ENCODE results near the gene SHISA3.

The SHISA3 gene

DNA sequence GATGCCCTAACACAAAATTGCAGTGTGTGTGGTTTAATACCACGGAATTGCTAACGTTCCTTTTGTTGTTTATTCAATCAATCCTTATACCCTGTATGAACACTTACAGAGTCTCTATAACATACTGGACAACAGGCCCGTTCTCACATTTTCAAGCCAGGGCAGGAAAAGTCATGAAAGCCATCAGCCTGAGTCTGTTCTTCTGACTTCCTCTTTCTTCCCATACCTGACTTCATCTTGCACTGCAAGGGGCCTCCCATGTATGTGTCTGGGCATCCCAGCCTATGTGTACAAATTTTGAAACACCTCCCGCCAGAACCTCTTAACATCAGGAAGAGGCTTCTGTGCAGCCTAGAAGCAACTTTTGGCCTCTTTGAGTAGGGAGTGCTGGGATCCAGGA lies 4.9 kb upstream of the SHISA3 start:
- DNase-seq: no peak

DNA sequence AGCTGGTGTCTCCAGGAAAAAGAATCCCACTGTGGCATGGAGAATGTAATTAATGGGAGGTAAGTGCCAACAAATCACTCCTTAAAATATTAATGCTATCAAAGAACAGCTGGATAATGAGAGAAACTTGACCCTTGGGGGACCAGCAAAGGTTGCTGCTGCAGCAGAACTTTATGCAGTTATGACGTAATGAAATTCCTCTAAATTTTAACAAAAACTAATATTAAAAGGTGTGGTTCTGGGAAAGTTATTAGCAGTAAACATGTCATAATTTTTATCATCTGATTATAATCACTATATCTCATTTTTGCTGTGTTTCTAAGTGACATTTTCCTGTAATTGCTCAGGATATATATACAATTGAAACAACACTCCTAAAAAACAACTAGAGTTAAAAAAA lies 1.7 kb upstream of the SHISA3 start:
- no peak for DNase-seq

DNA sequence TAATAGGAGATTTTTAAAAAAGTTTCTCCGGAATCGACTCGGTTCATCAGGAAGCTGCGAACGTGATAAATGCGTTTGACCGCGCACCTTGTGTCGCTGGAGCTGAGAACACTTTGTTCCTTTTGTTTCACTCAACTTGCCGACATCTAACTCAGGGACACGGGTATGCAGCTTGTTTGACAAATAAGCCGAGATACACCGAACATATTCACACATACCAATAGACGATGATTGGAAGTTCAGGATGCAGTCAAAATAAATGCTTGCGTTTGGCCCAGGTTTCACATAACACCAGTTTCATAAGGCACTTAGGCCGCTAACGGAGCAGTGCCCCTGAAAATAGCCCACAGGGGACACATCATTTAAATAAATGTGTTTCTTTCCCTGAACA lies 932 bp upstream of the SHISA3 start:
- no peak for DNase-seq

DNA sequence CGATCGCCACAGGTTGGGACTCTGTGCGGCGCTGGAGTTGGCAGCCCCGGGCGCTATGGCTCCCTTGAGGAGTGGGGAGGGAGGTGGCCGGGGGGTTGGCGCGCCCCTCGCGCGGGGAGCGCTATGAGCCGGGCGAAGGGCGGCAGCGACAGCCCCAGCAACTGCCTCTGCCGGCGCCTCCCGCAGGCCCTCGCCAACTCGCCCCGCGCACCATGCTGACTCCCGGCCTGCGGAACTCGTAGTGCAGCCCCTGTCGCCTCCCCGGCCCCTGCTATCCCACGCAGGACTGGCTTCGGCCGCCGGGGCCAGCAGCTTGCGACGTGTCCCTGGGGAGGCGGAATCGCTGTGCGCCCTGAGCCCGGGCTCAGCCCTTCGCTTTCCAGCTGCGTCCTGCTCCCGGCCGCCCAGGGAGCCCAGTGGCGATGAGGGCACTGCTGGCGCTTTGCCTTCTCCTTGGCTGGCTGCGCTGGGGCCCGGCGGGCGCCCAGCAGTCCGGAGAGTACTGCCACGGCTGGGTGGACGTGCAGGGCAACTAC lies 415 bp downstream of the SHISA3 start:
- no peak for DNase-seq

DNA sequence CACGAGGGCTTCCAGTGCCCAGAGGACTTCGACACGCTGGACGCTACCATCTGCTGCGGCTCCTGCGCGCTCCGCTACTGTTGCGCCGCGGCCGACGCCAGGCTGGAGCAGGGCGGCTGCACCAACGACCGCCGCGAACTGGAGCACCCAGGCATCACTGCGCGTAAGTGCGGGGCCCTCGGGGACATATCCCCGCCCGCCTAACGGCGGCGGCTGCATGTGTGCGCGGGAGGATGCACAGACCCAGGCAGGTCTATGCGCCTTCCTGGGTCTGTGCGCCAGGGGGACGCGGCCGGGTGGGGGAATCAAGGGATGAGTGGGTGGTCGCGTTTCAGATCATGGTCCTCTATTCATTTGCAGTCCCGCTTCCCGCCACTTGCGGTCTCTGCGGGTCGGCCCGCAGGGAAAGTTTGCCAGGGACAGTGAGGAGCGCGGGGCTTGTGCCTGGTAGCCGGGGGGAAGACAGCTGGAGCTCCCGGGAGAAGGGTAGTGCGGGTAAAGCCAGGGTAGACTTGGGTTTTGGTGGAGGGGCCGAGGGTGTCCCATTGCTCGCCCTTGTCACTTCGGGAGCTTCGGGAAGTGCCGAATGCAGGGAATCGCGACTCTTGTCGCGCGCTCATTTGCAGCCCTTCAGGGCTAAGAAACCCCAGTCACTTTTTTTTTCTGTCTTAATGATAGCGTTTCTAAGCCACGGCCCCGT lies 1.0 kb downstream of the SHISA3 start:
- no peak for DNase-seq

DNA sequence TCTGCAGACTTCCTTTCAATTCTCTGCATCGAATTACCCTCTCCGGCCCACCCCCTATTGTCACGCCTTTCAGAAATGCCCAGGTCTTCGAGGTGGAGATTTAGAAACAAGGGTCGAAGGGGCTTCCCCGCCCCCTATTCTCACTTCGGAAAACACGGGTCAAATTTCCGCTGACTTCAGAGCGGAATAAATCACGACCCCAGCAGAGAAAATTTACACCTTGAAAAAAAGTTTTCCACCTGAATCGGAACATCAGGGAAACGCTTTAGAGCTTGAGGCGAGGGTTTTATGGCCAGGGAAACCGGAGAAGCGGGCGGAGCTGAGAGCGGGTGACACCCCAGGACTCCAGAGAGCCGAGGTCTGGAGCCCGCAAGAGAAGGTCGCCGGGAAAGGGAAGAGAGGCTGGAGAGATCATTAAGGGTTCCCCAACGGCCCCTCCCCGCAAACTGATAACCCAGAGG lies 1.6 kb downstream of the SHISA3 start:
- no peak for DNase-seq

DNA sequence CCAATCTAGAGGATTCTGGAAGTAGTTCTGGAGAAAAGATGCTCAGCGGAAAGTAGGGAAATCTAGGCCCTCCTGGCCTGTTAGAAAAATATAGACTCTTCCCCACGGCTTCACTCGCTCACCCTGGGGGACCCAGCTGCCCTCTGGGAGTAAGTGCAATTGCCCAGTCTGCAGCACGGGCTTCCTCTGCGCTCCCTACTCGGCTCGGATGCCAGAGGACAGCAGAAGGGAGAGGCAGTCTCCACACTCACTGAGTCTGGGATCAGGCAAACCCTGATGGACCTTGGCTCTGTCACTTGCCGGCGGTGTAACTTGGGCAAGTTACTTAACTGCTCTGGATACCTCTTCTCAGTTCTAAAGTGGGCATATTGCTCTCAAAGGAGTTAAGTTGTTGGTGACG lies 2.1 kb downstream of the SHISA3 start:
- DNase-seq: no peak

DNA sequence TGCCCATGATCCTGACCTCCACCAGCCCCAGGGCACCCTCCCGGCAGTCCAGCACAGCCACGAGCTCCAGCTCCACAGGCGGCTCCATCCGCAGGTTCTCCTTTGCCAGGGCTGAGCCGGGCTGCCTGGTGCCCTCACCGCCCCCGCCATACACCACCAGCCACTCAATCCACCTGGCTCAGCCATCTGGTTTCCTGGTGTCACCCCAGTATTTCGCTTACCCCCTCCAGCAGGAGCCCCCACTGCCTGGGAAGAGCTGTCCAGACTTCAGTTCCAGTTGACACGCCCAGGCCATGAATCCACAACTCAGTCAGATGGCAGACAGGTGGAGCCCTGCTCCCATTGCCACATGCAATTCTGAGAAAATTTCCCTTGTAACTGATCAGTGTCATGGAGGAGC lies 3.9 kb downstream of the SHISA3 start:
- no peak for DNase-seq

DNA sequence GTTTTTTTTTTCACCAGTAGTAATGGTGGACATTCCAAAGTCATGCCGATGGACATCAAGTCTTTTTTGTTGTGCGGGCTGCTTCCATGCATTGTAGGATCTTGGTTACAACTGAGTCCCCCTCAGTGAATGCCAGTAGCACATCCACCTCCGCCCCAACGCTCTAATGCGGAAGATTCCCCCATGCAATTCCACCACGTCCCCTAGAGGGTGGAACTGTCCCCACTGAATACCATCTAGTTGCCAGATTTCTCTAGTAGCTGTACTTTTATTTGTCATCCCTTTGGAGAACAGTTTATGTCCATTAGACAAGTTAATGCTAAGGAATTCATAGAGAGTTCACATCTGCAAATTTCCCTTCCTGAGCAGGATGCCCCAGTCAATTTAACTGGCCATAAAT lies 6.7 kb downstream of the SHISA3 start:
- DNase-seq: no peak

DNA sequence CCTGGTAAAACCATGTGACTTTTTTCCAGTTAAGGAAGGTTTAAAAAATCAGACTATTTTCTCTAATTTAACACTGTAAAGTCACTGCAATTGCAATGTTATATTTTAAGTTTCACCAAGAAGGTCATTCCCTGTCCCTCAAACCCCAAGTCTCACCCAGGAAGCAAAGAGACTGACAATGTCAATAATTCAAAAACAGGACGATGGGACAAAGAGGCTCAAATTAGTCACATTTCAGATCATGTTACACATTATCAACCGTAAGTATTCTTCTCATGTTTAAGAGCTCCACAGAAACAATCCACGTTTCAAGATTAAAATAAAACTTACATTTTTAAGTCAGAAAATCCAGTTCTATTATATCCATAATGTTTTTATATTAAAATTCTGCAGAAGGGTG lies 13.2 kb downstream of the SHISA3 start:
- DNase-seq: no peak

DNA sequence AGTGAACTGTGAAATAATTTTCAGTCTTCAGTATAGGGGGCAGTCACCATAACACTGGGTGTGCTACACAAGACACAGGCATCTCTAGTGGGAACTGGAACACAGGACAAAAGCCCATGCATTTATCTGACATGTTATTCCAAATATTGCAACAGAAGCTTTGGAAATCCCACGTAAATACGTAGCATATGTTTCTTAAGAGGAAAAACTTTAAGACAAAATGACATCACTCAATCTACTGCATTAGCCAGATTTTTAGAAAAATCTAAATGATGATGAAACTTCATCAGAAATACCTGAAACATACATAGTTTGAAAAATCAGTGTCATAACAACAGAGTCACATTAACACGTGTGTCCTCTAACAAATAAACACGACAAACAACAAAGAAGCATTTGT lies 14.5 kb downstream of the SHISA3 start:
- DNase-seq: no peak

DNA sequence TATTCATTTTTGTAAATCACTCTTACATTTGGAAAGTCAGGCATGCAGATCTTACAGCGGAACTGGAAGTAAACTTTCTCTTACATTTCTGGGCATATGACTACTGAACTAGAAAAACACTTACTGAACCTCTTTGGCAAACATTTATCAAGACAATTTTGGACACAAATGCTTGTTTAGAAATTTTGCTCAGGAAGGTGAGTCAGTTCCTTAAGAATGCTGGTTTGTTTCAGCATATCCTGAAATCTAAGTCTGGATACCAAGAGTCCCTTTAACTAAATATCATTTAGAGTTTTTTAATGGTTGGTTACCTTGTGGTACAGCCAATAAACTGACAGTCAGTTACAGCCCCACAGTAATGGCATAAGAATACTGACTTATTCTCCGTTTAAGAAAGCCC lies 15.0 kb downstream of the SHISA3 start:
- DNase-seq: peak; percentile 33

DNA sequence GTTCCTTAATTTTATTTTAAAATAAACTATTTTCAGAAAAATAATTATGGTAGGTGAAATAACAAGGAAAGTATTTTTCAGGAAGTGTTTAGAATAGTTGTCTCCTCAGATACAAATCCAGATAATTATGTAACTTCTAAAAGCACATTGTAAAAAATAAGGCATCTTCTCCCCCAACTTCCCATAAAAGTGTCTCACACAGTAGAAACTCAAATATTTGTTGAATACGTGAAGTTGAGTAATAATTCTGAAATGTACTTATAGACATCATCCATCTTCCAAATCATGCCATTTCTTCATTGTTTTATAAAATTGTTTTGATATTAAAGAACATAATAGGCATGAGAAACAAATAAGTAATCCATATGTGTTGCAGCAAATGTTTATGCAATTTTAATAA lies 18.0 kb downstream of the SHISA3 start:
- no peak for DNase-seq

DNA sequence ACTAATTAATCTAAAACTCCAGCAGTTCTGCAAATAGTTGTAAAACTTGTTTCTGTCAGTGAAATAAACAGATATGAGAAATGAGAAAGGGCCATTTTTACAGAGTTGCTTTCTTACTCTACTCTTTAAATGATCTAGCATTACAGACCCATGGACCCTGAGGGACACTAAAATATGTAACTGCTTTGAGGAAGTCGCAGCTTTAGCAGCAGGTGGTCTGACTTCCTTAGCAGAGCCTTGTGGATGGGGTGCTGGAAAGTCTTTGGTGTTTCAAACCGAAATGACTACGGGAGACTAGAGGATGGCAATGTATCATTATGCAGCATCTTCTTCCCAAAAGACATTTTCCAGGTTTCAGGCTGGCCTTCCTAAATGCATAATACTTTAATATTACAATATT lies 18.7 kb downstream of the SHISA3 start:
- DNase-seq: no peak

DNA sequence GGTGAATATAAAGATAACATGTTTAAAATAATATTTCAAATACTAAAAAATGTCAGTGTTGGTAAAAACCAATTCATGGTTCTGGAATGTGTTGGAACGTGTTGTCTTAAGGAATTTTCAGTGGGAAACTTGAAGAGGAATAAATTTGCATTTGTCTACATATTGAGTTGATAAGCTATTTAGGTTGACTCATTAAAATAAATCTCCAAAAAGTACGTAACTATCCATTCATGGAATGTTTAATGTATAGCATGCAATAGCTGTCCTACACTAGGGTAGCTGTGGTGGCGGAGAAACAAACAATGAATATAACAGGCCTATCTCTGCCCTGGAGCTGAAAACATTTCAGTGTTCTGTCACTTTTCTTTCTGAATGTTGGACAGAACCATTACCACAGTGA lies 20.3 kb downstream of the SHISA3 start:
- no peak for DNase-seq

DNA sequence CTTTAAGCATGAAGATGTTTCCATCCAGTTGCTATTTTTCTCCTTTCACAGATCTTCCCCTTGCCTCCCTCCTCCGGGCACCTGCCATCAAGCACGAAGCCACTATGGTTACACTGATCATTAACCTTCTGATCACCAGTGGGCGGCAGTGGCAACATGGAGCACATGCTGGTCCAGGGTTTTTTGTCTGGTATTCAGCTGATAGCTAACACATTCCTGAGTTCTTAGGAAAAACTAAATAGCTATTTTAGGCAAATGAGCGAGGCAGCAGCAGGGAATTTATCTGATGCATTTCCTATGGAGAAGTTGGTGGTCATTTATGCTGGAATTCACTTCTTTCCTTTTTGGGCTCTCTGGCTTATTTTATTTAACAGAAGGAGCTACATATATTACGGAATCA lies 22.9 kb downstream of the SHISA3 start:
- peak; percentile 26 for DNase-seq

DNA sequence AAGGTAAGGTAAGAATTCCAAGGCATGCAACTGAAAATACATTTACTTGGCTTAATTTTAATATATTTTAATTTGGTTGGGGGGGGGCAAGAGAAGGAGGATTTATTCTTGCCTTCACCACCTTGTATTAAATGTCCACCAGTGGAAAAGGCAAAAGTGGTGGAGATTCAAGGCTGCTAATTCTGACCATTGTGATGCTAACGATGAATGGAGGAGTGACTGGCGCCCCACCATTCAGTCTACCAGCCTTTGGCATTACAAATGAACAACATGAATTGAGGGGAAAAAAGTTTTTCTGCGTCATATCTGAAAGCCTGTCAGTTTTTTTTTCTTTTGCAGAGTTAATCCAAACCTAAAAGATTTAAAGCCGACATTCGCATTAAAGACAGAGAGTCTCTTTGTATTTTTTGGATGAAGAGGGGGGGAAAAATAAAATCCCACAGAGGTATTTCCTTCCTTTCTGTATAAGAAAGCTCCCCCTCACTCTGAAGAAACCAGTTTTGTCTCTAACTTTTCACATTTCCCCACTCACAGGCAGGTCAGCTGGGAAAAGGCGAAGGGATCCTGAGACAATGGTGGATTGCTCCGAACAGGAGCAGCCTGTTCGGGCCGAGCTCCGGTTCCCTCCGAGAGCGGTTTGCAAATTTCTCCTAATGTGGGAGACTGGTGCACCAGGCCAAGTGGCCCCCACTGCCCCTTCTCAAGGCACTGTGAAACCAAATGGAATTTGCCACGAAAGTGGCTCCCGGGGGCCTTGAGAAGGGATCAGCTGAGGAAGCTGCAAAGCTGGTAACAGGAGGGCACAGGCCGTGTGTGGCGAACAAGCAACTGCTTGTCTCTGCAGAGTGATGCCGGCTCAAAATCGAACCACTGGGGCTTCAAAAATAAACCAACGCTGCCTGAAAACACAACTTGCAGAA lies 28.1 kb downstream of the SHISA3 start:
- no peak for DNase-seq

DNA sequence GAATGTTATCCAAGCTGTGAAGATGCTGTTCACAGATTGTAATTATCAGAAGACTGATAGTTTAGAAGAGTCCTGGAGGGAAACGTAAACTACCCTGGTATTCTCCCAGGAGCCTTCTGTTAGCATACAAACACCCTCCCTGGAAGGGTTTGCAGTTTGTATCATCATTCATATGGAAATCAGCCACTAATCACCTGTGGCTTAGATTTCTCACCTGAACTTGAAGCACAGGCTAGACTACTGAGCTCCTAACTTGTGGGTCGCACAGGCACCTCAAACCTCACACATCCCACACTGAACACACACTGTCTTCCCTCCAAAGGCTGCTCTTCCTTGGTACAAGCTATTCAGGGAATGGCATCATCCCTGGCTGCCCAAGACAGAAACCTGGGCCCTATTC lies 30.7 kb downstream of the SHISA3 start:
- DNase-seq: no peak

DNA sequence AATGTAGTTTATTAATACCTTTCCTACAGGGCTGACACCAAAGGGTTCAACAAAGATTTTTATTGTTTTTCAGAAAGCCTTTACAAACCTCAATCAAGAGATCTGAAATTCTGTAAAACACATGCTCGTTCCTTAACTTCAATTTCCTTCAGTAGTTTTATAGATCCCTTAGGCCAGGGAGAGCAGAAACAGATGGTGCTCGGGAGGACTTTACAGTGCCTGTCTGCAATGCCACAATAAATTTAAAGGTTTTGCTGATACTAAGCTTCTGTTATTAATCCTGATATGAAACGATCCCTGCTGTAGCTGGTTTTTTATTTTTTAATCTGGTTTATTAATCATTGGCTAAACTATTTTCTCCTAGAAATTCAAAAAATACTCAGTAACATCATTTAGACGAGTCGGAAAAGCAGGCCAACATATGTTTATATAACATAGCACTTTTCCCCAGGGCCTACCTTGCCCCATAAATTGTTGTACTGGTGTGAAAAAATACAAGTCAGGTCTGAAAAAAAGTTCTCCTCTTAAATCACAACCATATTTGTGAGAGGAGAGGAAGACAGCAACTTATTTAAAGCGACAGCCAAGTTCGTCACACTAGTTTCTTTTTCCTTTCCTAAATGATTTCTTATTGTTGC lies 39.8 kb downstream of the SHISA3 start:
- DNase-seq: no peak

DNA sequence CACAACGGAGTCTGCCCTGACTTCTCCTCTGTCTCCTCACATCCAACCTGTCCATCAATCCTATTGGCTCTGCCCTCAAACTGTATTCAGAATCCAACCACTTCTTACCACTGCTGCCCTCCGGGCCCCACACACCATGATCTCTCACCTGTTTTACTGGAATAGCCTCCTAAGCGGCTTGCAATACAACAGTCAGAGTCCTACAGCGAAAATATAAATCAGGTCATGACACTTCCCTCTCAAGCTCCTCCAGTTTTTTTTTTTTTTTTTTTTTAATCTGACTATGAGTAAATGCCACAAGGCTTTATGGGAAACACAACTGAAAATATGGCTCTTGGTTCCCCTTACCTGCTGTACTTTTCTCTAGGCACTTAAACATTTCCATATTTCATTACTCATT lies 42.8 kb downstream of the SHISA3 start:
- no peak for DNase-seq

DNA sequence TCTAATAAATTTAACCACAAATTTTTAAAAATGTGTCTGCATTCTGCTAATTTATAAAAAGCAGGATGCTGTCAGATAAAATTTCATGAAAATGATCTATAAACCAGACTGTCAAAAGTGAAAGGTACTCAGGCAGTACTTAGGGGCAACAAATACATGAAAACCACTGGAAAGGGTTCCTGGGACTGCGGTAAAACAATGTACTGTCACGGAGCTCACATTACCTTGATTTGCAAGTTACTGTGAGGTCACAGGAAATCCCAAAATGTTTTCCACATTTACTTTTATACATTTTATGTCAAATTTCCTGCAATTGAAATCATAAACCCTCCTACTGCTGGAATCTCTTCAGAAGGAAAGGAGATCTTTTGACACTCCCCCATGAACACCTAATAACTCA lies 45.3 kb downstream of the SHISA3 start:
- DNase-seq: no peak

DNA sequence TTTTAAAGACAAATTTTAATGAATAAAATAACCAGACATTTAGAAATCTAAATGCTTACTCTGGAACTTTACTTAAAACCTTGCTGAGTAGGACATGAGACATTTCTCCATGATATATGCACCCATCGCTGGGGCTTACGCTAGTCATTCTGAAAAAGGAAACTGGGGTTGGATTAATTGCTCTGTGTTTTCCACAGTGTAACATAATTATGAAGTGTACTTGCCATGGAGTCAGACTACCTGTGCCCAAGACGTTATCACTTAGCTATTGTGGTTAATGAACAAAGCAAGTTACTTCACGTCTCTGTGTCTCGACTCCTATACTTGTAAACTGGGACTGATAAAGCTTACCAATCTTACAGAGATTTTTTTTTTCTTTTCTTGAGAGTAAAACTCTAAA lies 47.8 kb downstream of the SHISA3 start:
- no peak for DNase-seq

DNA sequence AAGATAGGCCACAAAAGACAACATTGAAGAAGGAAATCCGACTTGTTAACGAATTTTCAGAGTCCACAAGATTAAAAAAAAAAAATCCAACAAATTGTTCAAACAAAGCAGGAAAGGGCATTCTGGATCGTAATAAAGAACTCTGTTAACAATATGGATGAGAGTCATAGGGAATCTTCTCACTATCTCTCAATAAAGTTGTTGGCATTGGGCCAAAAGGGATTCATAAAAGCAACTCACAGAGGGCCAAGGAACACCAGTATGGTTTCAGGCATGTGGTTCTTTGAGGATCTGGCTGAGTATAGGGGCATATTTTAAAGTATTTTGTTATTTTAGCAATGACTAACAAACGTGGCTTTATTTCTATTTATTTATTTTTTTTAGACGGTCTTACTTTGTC lies 49.5 kb downstream of the SHISA3 start:
- DNase-seq: no peak

Data from kidney glomerular epithelial cell (primary cell).